Activated T-cell treated with anti-CD3 and anti-CD28 coated beads, Interleukin-2, amount 50 U/mL, for 4 hours (primary cell): Measurements from ENCODE around the gene NEUROG1. TPM values are rescaled to one million over a fixed set of nuclear protein-coding genes. Genes with fewer than 3 reads are reported as not detected.
"Not testable (repeated sequence)": the region's sequence is repeated elsewhere in the genome, so short reads cannot be mapped to it uniquely, and the experiment has no call there.

ENCODE experiments used
- ATAC-seq, 2 donors: fragments of 200-7000 bp; cut with Tn5 transposase; one replicate each; pipeline ENCODE4 v1.10.0; 2021
- DNase-seq: peaks from one replicate; pipeline ENCODE4 v3.0.0-alpha.2; 2020
- H3K27me3 Mint-ChIP-seq: one replicate; pipeline ENCODE4 v1.8.0; 2021; ENCODE audit warnings: low read depth, mixed read lengths
- H3K36me3 Mint-ChIP-seq: one replicate; pipeline ENCODE4 v1.8.0; 2022; ENCODE audit warnings: mixed read lengths; ENCODE audit not compliant: insufficient read depth
- H3K4me1 Mint-ChIP-seq: one replicate; pipeline ENCODE4 v1.8.0; 2021; ENCODE audit warnings: low read depth, mixed read lengths
- H3K4me3 Mint-ChIP-seq: one replicate; pipeline ENCODE4 v1.8.0; 2021; ENCODE audit warnings: mild to moderate bottlenecking, moderate library complexity, mixed read lengths
- H3K9me3 Mint-ChIP-seq: one replicate; pipeline ENCODE4 v1.8.0; 2021; ENCODE audit warnings: mixed read lengths
- total RNA-seq, 3 donors: library from RNA; stranded (reverse); gene quantifications; one replicate each; pipeline ENCODE4 v1.2.1, GENCODE V29; 2021

NEUROG1 gene
- total RNA-seq, 3 donors from 2014 or later: not detected

DNA sequence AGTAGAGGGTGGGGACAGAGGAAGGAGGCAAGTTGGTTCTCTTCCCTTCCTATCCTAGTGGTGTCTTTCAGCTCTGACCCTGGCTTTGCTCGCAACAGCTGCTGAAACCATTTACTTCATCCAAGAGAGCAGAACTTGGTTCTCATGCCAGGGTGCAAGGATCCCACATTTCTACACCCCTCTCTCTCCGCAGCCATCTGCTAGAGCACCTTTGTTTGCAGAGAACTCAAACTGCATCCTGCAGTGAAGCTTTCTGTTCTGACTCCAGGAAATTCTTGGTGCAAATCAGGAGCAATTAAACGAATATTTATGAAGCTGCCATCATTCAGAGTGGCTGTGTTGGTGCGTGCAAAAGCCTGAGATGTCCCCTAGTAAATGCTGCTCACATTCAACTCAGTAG is 31.9 kb downstream of the NEUROG1 start:
- DNase-seq (no peak), ATAC-seq (no peak)
- Mint-ChIP-seq H3K4me3 (no peak overlapping the region), H3K4me1 (peaks cover 3% of the 10 kb centered on the region), H3K36me3 (no peaks in the 10 kb centered on the region), H3K27me3 (peaks cover 33% of the 10 kb centered on the region), H3K9me3 (no peaks in the 10 kb centered on the region)

DNA sequence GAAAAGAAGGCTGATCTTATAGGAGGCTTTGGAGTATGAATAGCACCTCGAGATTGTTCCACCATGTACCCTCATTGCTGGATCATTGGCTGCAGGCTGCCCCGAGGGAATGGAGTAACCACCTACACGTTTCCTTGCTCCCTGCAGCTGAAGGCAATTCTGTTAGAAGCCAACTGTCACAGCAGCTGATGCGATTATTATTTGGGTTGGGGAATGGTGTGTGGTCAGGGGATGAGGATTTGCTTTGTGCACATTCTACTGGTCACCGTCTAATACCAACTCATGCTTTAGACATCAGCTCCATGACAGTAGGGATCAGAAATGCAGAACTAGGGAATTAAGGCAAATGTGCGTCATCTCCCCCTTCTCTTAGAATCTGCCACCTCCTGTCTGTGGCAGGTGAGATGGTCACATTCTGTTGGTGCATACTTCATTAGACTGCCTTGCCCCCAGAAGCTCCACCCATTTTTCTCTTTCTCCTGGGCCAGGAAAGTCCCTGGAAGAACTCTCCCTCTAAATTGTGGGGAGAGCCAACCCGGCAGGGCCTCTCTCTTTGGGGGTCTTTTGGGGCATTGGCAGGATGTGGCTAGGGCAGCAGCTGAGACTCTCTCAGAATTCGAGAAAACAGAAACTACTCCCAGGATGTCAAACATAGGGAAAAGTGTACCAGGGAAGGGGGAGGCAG is 32.8 kb downstream of the NEUROG1 start:
- no peak for DNase-seq
- Mint-ChIP-seq H3K4me1 (peaks cover 1% of the 10 kb centered on the region), H3K4me3 (no peak overlapping the region), H3K9me3 (no peaks in the 10 kb centered on the region), H3K36me3 (no peaks in the 10 kb centered on the region), H3K27me3 (peaks cover 38% of the 10 kb centered on the region)
- no peak for ATAC-seq

GRCh38 chr5:135501965-135502364 is 33.8 kb downstream of the NEUROG1 start:
- Mint-ChIP-seq H3K4me3 (no peak overlapping the region), H3K9me3 (no peaks in the 10 kb centered on the region), H3K36me3 (no peaks in the 10 kb centered on the region), H3K27me3 (peaks cover 34% of the 10 kb centered on the region), H3K4me1 (no peaks in the 10 kb centered on the region)
- DNase-seq (no peak), ATAC-seq (no peak)

- DNase-seq (no peak), ATAC-seq (no peak)
- no peaks in the 10 kb centered on the region for H3K9me3 Mint-ChIP-seq
- no peaks in the 10 kb centered on the region for H3K4me1 Mint-ChIP-seq
- no peak overlapping the region for H3K4me3 Mint-ChIP-seq
- H3K36me3 Mint-ChIP-seq: no peaks in the 10 kb centered on the region
- peaks cover 40% of the 10 kb centered on the region for H3K27me3 Mint-ChIP-seq
Observed at GRCh38 chr5:135498637-135498995, 37.1 kb downstream of the NEUROG1 start.

GRCh38 chr5:135497971-135498636 is 37.7 kb downstream of the NEUROG1 start:
- no peaks in the 10 kb centered on the region for H3K36me3 Mint-ChIP-seq
- no peaks in the 10 kb centered on the region for H3K9me3 Mint-ChIP-seq
- no peak for DNase-seq
- no peak overlapping the region for H3K4me3 Mint-ChIP-seq
- ATAC-seq: no peak
- H3K4me1 Mint-ChIP-seq: no peaks in the 10 kb centered on the region
- peaks cover 38% of the 10 kb centered on the region for H3K27me3 Mint-ChIP-seq

DNA sequence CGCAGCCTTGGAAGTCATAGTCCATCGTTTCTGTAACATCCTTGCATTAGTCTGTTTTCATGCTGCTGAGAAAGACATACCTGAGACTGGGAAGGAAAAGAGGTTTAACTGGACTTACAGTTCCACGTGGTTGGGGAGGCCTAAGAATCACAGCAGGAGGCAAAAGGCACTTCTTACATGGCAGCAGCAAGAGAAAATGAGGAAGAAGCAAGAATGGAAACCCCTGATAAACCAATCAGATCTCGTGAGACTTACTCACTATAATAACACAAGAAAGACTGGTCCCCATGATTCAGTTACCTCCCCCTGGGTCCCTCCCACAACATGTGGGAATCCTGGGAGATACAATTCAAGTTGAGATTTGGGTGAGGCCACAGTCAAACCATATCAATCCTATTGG is 40.2 kb downstream of the NEUROG1 start:
- DNase-seq, H3K36me3 Mint-ChIP-seq, H3K9me3 Mint-ChIP-seq, ATAC-seq, H3K4me3 Mint-ChIP-seq, H3K4me1 Mint-ChIP-seq: not testable (repeated sequence)
- H3K27me3 Mint-ChIP-seq: peaks cover 51% of the 10 kb centered on the region

GRCh38 chr5:135494196-135494595 is 41.6 kb downstream of the NEUROG1 start:
- H3K36me3 Mint-ChIP-seq: no peaks in the 10 kb centered on the region
- H3K9me3 Mint-ChIP-seq: no peaks in the 10 kb centered on the region
- H3K27me3 Mint-ChIP-seq: peaks cover 54% of the 10 kb centered on the region
- H3K4me3 Mint-ChIP-seq: no peak overlapping the region
- ATAC-seq: no peak
- H3K4me1 Mint-ChIP-seq: peaks cover 5% of the 10 kb centered on the region
- no peak for DNase-seq

- Mint-ChIP-seq H3K27me3 (peaks cover 54% of the 10 kb centered on the region), H3K4me1 (peaks cover 6% of the 10 kb centered on the region), H3K36me3 (no peaks in the 10 kb centered on the region), H3K9me3 (no peaks in the 10 kb centered on the region), H3K4me3 (no peak overlapping the region)
- peak in 1 of 2 donors; percentile 25 for ATAC-seq
- DNase-seq: no peak
Observed at GRCh38 chr5:135493406-135494180, 42.2 kb downstream of the NEUROG1 start.

DNA sequence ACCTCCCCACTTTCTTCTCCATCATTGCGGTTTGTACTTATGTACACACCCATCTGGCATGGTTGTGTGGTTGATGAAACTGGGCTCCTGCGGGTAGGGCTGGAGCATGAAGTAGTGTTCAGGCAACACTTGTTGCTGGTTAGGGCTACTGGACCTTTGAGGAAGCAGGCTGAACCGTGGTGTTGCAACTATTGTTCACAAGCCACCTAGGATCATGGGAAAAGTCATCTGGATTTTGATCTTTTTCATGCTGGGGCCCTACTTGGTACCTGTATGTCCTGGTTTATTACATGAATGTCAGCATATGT is 43.5 kb downstream of the NEUROG1 start:
- Mint-ChIP-seq H3K4me1 (peaks cover 8% of the 10 kb centered on the region), H3K36me3 (no peaks in the 10 kb centered on the region), H3K27me3 (peaks cover 61% of the 10 kb centered on the region), H3K9me3 (no peaks in the 10 kb centered on the region), H3K4me3 (no peak overlapping the region)
- ATAC-seq (no peak), DNase-seq (no peak)

DNA sequence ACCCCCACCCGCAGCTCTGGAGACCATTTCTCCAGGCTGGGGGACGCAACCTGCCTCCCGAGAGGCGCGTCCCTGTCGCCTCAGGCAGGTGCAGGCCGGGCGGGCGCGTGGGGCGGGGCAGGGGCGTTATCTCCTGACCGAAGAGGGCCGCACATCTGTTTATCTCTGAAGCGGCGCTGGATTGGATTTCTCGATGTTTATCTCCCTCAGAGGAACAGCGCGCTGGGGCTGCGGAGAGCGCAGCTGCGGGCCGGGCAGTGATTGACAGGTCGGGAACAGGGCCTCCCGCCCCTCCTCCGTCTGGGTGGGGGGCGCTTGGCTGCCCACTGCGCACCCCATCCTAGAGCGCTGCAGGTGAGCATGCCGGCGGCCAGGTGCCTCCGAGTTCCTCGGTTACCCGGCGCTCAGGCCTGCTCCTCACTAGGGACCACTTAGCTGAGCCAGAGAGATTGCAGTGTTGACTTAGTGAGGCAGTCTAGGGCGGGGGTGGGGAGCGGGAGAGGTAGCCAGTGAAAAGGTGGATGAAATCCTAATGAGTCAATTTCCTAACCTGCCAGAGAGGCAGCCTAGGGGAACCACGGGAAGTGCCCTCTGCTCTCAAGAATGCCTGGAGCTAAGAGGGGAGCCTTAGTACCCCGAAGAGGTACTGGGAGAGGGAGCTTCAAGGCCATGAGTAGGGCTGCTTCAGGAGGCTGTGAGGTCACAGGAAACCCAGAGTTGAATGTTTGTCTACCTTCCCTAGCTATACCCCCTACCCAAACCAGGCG is 44.0 kb downstream of the NEUROG1 start:
- H3K9me3 Mint-ChIP-seq: no peaks in the 10 kb centered on the region
- ATAC-seq (peak in 1 of 2 donors; percentile 35), DNase-seq (no peak)
- H3K27me3 Mint-ChIP-seq: peaks cover 63% of the 10 kb centered on the region
- no peak overlapping the region for H3K4me3 Mint-ChIP-seq
- peaks cover 8% of the 10 kb centered on the region for H3K4me1 Mint-ChIP-seq
- no peaks in the 10 kb centered on the region for H3K36me3 Mint-ChIP-seq

GRCh38 chr5:135491038-135491551 is 44.7 kb downstream of the NEUROG1 start:
- H3K9me3 Mint-ChIP-seq: no peaks in the 10 kb centered on the region

GRCh38 chr5:135490245-135491037 is 45.3 kb downstream of the NEUROG1 start:
- DNase-seq (no peak), ATAC-seq (no peak)
- Mint-ChIP-seq H3K36me3 (no peaks in the 10 kb centered on the region), H3K4me1 (peaks cover 8% of the 10 kb centered on the region), H3K4me3 (no peak overlapping the region), H3K27me3 (peaks cover 75% of the 10 kb centered on the region), H3K9me3 (no peaks in the 10 kb centered on the region)

More at GRCh38 chr5:135491038-135491551, 44.7 kb downstream of the NEUROG1 start:
- Mint-ChIP-seq H3K27me3 (peaks cover 69% of the 10 kb centered on the region), H3K4me1 (peaks cover 8% of the 10 kb centered on the region), H3K4me3 (no peak overlapping the region), H3K36me3 (no peaks in the 10 kb centered on the region)
- DNase-seq: no peak
- ATAC-seq: no peak

GRCh38 chr5:135489466-135490244 is 46.1 kb downstream of the NEUROG1 start:
- H3K4me1 Mint-ChIP-seq: peaks cover 8% of the 10 kb centered on the region
- DNase-seq (no peak), ATAC-seq (no peak)
- no peaks in the 10 kb centered on the region for H3K9me3 Mint-ChIP-seq
- H3K36me3 Mint-ChIP-seq: no peaks in the 10 kb centered on the region
- H3K4me3 Mint-ChIP-seq: no peak overlapping the region
- H3K27me3 Mint-ChIP-seq: peaks cover 76% of the 10 kb centered on the region
